HG03060 (cell line): Measurements from ENCODE around the gene RGS9.

Experiments used
- ATAC-seq: cut with Tn5 transposase; IDR thresholded peaks from one replicate; pipeline ENCODE4 v1.9.1; 2021; ENCODE audit warnings: low read depth, moderate number of reproducible peaks; ENCODE audit not compliant: unreplicated experiment

The RGS9 gene

DNA sequence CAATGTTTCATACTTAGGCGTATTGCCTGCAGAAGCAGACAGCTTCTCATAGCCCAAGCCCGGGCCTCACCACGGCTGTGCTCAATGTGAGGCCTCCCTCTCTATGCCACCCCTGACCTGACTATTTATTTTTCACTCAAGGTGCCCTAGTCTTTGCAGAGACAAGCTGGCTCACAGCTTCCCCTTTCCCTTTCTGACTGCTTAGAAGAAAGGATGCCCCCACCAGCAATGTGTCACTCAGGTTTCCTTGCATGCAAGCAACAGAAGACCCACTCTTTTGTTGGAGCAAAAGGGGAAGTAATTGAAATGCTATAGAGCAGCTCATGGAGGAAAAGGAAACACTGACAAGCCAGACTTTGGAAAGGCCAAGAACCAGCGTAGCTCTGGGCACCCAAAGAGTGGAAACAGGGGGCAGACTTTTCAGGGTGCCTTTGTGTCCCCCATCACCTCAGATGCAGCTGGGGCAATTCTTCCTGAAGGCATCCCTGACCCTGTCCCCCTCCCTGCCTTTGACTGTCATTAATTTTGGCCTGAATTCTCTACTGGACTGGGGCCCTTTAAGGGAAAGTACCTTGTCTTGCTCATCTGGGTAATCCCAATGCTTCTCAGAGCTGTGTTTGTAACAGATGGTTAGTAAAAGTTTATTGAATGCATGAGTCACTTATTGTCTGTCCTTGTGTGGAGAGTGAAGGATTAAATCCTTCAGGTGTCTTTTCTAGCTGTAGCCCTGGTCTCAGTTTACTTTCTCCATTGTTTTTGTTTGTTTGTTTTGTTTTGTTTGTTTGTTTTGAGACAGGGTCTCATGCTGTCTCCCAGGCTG is 17.8 kb downstream of the RGS9 start:
- ATAC-seq = peak; percentile 84

- ATAC-seq = peak; percentile 19
These were observed 18.5 kb downstream of the RGS9 start for GRCh38 chr17:65155622-65156021.

DNA sequence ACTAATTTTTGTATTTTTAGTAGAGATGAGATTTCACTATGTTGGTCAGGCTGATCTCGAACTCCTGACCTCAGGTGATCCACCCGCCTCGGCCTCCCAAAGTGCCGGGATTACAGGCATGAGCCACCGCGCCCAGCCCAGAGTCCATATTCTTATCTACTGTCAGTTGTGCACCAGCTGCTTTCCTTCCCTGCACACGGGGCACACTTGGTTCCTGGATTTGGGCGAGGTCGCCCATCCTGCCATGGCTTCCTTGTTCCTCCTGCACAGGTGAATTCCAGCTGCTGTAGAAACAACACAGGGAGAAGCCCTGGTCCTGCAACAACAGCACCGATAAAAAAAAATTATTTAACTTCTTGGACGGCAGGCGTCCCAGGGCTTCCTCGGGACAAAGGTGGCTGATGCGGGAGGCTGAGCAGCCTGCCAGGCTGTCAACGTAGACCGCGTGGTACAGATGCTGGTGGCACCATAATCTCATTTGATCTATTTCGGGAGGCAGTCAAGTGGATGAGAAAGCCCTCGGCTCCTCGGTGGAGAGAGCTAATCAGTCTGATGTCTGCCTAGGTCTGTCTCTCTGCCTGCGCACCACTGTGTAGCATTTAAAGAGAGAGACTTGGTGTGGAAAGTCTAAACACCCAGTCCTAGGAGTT is 19.1 kb downstream of the RGS9 start:
- no peak for ATAC-seq

GRCh38 chr17:65156835-65157565 is 19.8 kb downstream of the RGS9 start:
- ATAC-seq = no peak

- ATAC-seq = no peak
These were observed 20.9 kb downstream of the RGS9 start for GRCh38 chr17:65158041-65158440.

- no peak for ATAC-seq
These were observed 21.5 kb downstream of the RGS9 start for GRCh38 chr17:65158622-65159021.

- no peak for ATAC-seq
These were observed 23.3 kb downstream of the RGS9 start for GRCh38 chr17:65160516-65160915.

- ATAC-seq = peak; percentile 94
These were observed 26.9 kb downstream of the RGS9 start for GRCh38 chr17:65163990-65164495.

- ATAC-seq = no peak
These were observed 29.6 kb downstream of the RGS9 start for GRCh38 chr17:65166787-65167186.

DNA sequence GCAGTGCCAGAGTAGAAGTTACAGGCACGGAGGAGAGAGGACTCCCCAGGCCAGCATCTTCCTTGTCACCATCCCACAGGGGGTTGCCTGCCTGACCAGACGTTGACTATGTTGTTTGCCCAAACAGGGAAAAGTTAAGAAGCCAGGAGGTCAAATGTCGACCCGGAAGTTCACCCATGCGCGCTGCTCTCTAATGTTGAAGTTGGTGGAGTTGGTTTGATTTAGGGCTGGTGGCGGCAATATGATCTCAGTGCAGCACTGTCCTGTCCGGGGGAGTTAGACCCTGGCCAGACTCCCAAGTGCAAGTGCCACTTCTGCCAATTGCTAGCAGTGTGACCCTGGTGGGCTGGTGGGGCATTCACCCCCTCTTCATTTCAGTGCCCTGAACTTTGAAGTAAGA is 30.4 kb downstream of the RGS9 start:
- ATAC-seq = no peak

GRCh38 chr17:65169691-65170090 is 32.5 kb downstream of the RGS9 start:
- ATAC-seq = no peak

- no peak for ATAC-seq
These were observed 33.7 kb downstream of the RGS9 start for GRCh38 chr17:65170839-65171238.

- no peak for ATAC-seq
These were observed 34.6 kb downstream of the RGS9 start for GRCh38 chr17:65171752-65172151.

GRCh38 chr17:65172496-65173136 is 35.4 kb downstream of the RGS9 start:
- ATAC-seq = no peak

GRCh38 chr17:65173284-65173793 is 36.2 kb downstream of the RGS9 start:
- ATAC-seq = no peak

DNA sequence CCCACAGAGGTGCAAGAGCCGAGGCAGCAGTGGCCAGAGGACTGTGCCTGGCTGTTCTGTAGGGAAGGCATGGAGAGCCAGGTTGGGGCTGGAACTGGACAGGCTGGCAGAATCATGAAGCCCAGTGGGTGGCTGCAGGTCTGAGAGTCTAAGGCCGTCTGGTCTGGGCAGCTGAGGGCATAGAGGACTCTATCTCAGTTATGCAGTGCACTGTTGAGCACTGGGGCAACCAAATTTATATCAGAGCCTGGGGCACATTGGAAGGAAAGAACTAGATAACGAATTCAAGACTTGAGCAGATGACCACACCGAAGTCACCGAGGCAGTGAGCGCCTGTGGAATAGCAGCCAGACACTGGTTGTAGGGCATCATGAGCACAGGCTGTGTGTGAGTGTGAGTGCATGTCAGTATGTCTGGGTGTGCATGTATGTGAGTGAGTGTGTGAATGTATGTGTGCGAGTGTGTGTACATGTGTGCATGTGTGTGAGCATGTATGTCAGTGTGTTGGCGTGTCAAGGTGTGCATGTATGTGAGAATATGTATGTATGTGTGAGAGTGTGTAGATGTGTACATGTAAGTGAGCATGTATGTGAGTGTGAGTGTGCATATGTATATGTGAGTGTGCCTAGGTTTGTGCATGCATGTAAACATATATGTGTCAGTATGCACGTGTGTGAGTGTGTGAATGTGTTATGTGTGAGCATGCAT is 37.0 kb downstream of the RGS9 start:
- ATAC-seq = no peak

- ATAC-seq = no peak
These were observed 37.8 kb downstream of the RGS9 start for GRCh38 chr17:65174974-65175373.

- ATAC-seq = no peak
These were observed 38.8 kb downstream of the RGS9 start for GRCh38 chr17:65175952-65176351.

GRCh38 chr17:65176646-65177409 is 39.7 kb downstream of the RGS9 start:
- no peak for ATAC-seq
